ENCODE data around the gene RHCG. TPM values are rescaled to one million over a fixed set of nuclear protein-coding genes. Genes with fewer than 3 reads are reported as not detected.

Gene RHCG
- total RNA-seq, 1 experiment from 2014 or later: 0.28 TPM

DNA sequence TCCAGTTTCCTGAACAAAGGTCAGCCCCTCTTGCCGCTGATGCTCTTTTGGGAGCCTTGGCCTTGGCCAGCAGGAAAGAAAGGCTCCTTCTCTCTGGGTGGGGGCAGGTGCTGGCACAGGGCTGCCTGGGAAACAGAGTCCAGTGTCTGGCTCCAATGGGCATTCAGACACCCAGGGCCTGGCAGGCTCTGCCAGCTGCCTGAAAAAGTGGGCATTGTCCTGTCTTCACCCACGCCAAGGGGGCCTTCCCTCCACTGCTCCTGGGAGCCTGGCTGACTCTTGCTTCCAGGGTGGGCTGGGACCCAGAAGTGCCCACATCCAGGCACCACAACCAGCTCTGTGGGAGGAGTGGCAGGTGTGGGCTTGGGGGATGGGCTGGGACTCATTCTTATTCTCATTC, 62.7 kb downstream of the RHCG start:
- H3K23ac ChIP-seq (ENCODE audit: insufficient read length, low read depth, low read length): no peak overlapping the region
- Mint-ChIP-seq H3K36me3 (ENCODE audit: insufficient read depth in 1 of 3, low read depth in 3 of 3) (no peaks in the 10 kb centered on the region), H3K4me3 (no peak overlapping the region), H3K27me3 (ENCODE audit: low read depth) (peaks cover 60% of the 10 kb centered on the region), H3K4me1 (peaks cover 27 to 28% of the 10 kb centered on the region in 2 experiments), H3K27ac (no peak overlapping the region), H3K9me3 (no peaks in the 10 kb centered on the region)
- no peak overlapping the region for H3K4ac ChIP-seq (ENCODE audit: low read depth, low read length)
- H3K27ac ChIP-seq (ENCODE audit: insufficient read length, low read depth, low read length): no peak overlapping the region
- peaks cover 2% of the 10 kb centered on the region; the same call in 1 of the 2 replicates for H3K27me3 ChIP-seq (ENCODE audit: insufficient read depth, low read length)
- no peak overlapping the region for H4K5ac ChIP-seq (ENCODE audit: insufficient read length, low read depth, low read length)
- no peak overlapping the region for H3K18ac ChIP-seq (ENCODE audit: insufficient read length, low read depth, low read length)
- H4K20me1 ChIP-seq (ENCODE audit: control insufficient read depth, insufficient read depth, insufficient read length): no peaks in the 10 kb centered on the region
- WGBS (ENCODE audit: extremely low coverage, insufficient read length, low lambda C conversion rate): no CpG with 5 or more reads among the region's 2 CpGs
- DNase-seq: no peak
- H3K56ac ChIP-seq (ENCODE audit: insufficient read length, low read depth, low read length): no peak overlapping the region
- no peak overlapping the region for H2AFZ ChIP-seq (ENCODE audit: low read length)
- no peak overlapping the region for H2BK15ac ChIP-seq (ENCODE audit: low read depth, low read length)
- no peak overlapping the region for H3T11ph ChIP-seq (ENCODE audit: low read length)
- TF ChIP-seq, protein P1, sequence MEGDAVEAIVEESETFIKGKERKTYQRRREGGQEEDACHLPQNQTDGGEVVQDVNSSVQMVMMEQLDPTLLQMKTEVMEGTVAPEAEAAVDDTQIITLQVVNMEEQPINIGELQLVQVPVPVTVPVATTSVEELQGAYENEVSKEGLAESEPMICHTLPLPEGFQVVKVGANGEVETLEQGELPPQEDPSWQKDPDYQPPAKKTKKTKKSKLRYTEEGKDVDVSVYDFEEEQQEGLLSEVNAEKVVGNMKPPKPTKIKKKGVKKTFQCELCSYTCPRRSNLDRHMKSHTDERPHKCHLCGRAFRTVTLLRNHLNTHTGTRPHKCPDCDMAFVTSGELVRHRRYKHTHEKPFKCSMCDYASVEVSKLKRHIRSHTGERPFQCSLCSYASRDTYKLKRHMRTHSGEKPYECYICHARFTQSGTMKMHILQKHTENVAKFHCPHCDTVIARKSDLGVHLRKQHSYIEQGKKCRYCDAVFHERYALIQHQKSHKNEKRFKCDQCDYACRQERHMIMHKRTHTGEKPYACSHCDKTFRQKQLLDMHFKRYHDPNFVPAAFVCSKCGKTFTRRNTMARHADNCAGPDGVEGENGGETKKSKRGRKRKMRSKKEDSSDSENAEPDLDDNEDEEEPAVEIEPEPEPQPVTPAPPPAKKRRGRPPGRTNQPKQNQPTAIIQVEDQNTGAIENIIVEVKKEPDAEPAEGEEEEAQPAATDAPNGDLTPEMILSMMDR (conservative IDR thresholded peaks at IDR 0.05): no peak
- no peak overlapping the region for H4K91ac ChIP-seq (ENCODE audit: insufficient read length, low read depth, low read length)
- no peaks in the 10 kb centered on the region for H3K79me1 ChIP-seq (ENCODE audit: insufficient read depth, low read depth, low read length, poor library complexity, severe bottlenecking)
- H3K14ac ChIP-seq (ENCODE audit: insufficient read depth, low read length): no peak overlapping the region
- no peak overlapping the region for H2BK5ac ChIP-seq (ENCODE audit: insufficient read length, low read length)
- no peak overlapping the region for H3K9ac ChIP-seq (ENCODE audit: extremely low read depth, insufficient read length, low read length)
- no peaks in the 10 kb centered on the region for H3K23me2 ChIP-seq (ENCODE audit: insufficient read length, low read depth, low read length, poor library complexity, severe bottlenecking)
- H3K79me2 ChIP-seq (ENCODE audit: insufficient read depth, low read length): no peaks in the 10 kb centered on the region
- no peak overlapping the region for H2BK12ac ChIP-seq (ENCODE audit: insufficient read length, low read depth, low read length)
- no peaks in the 10 kb centered on the region for H3K9me3 ChIP-seq (ENCODE audit: control insufficient read depth, low read depth, low read length)
- no peak overlapping the region for H4K8ac ChIP-seq (replicated peaks; ENCODE audit: insufficient read length, low read depth, low read length)
- H2BK120ac ChIP-seq (ENCODE audit: low read depth, low read length, poor library complexity, severe bottlenecking): no peak overlapping the region
- no peak overlapping the region for H3K4me2 ChIP-seq (ENCODE audit: insufficient read depth, insufficient read length, low read length)
- no peak overlapping the region for H2AK5ac ChIP-seq (ENCODE audit: insufficient read length, low read length)
- peaks cover 5% of the 10 kb centered on the region; the same call in 1 of the 2 replicates for H3K4me1 ChIP-seq (ENCODE audit: insufficient read depth, low read length)
- no peak overlapping the region for H2BK20ac ChIP-seq (ENCODE audit: low read depth, low read length, poor library complexity, severe bottlenecking)

All from H9 (cell line).